ENCODE measurements around the gene SRRM3. TPM values are rescaled to one million over a fixed set of nuclear protein-coding genes. Genes with fewer than 3 reads are reported as not detected.
A peak's percentile ranks its signal among the peaks of the same experiment; 100 is the strongest.

SRRM3 gene
- total and polyA plus RNA-seq, 9 of the 15 experiments (the other 6 are each of a cell fraction or from before 2014, with no cell fraction given): 0.04 to 0.91 (median 0.46) TPM; not detected in 2

- no peak for TF ChIP-seq KDM2B (CRISPR knock-in tag; IDR thresholded peaks at IDR 0.05)
- TF ChIP-seq HMGN3 (IDR thresholded peaks at IDR 0.05; ENCODE audit: borderline replicate concordance, extremely low read depth, insufficient read length, low read depth, low read length): no peak
- TF ChIP-seq ZNF23 (CRISPR knock-in tag; IDR thresholded peaks at IDR 0.05): no peak
- no peak for TF ChIP-seq HOXB6 (CRISPR knock-in tag; IDR thresholded peaks at IDR 0.05; ENCODE audit: borderline replicate concordance)
- no peak for TF ChIP-seq DLX4 (CRISPR knock-in tag; IDR thresholded peaks at IDR 0.05)
Measured at GRCh38 chr7:76224695-76225094, 23.0 kb downstream of the SRRM3 start (continued).

- Histone ChIP-seq H3K4me2 (ENCODE audit: insufficient read depth, low read length) (no peak overlapping the region), H2AFZ (ENCODE audit: low read depth, low read length) (no peak overlapping the region), H3K9me3 (replicated peaks; ENCODE audit: control insufficient read depth, insufficient read depth, low read depth, low read length) (no peaks in the 10 kb centered on the region), H3K27ac (ENCODE audit: extremely low read depth, low read depth, low read length) (no peak overlapping the region), H3K79me2 (ENCODE audit: control insufficient read depth, insufficient read depth, low read length) (no peaks in the 10 kb centered on the region), H4K20me1 (replicated peaks; ENCODE audit: control insufficient read depth, insufficient read depth, low read length) (0 out of 2 replicates have a peak, but pooled peaks cover 15% of the 10 kb centered on the region), H3K4me1 (replicated peaks in 1 of 2; ENCODE audit: control insufficient read depth in 2 of 2, insufficient read depth in 2 of 2, low read length in 2 of 2) (peaks cover 0 to 3% of the 10 kb centered on the region in 2 experiments; a peak in 2 of 5 replicates), H3K4me3 (no peak overlapping the region), H3K27me3 (ENCODE audit: control insufficient read depth in 2 of 2, insufficient read depth in 2 of 2, low read length in 2 of 2) (peaks cover 9 to 53% of the 10 kb centered on the region in 2 experiments; a peak in 4 of 5 replicates), H3K9me1 (ENCODE audit: control insufficient read depth, insufficient read depth, low read length) (no peaks in the 10 kb centered on the region), H3K9ac (ENCODE audit: insufficient read depth in 1 of 2, low read depth in 2 of 2, low read length in 2 of 2) (no peak overlapping the region), H3K36me3 (ENCODE audit: control insufficient read depth, insufficient read depth, low read length) (no peaks in the 10 kb centered on the region)
- no TSS peak for BruUV-seq (replicated peaks)
- intact Hi-C loops (cut with micrococcal nuclease): no loop called here
- in situ Hi-C loops (cut with MboI): no loop called here
- CTCF ChIA-PET (ENCODE audit: low intra/inter-chr PET ratio): no interaction called here
- peak; percentile 67 to 78 (median 76) for DNase-seq (ENCODE audit: extremely low read depth in 1 of 4, low spot score in 3 of 4)
- 3% methylated on average over 10 of the region's 11 CpGs for WGBS (ENCODE audit: insufficient coverage, low coverage, missing lambda C conversion rate)
- peak; percentile 88 for ATAC-seq
- POLR2A ChIA-PET: interaction anchor here (0.7 to 1.1 kb wide), 2 partner anchors 9 to 62 kb away, joined by 3 to 5 read pairs; no protein-coding TSS in a partner anchor
- FAIRE-seq: no peak
- TF ChIP-seq ZFP1 (CRISPR knock-in tag; IDR thresholded peaks at IDR 0.05) (no peak), HDAC6 (IDR thresholded peaks at IDR 0.05; ENCODE audit: low read depth, low read length) (no peak), HNRNPUL1 (IDR thresholded peaks at IDR 0.05; ENCODE audit: low read length) (no peak), MYBL2 (IDR thresholded peaks at IDR 0.05; ENCODE audit: low read depth) (no peak), MYBL2 (CRISPR knock-in tag; IDR thresholded peaks at IDR 0.05; ENCODE audit: borderline replicate concordance) (no peak), ZNF121 (CRISPR knock-in tag; conservative IDR thresholded peaks at IDR 0.05) (no peak), CREB1 (IDR thresholded peaks at IDR 0.05) (no peak), CREB1 (CRISPR knock-in tag; IDR thresholded peaks at IDR 0.05) (peak; percentile 35; the same call in 1 of the 2 replicates), TFAP4 (CRISPR knock-in tag; IDR thresholded peaks at IDR 0.05; ENCODE audit: borderline replicate concordance) (peak; percentile 31; the same call in 1 of the 2 replicates), SP1 (CRISPR knock-in tag; IDR thresholded peaks at IDR 0.05) (no peak), ZNF311 (CRISPR knock-in tag; IDR thresholded peaks at IDR 0.05) (no peak), GABPB1 (CRISPR knock-in tag; IDR thresholded peaks at IDR 0.05) (no peak; the same call in 1 of the 2 replicates), TARDBP (IDR thresholded peaks at IDR 0.05) (no peak), MCM7 (IDR thresholded peaks at IDR 0.05) (no peak), PRMT5 (CRISPR knock-in tag; IDR thresholded peaks at IDR 0.05) (peak; percentile 89), ZNF124 (CRISPR knock-in tag; IDR thresholded peaks at IDR 0.05) (no peak)
Measured at GRCh38 chr7:76225379-76225778, 23.7 kb downstream of the SRRM3 start.

Data from K562 (cell line).